GM18951 (cell line): Measurements from ENCODE around the gene TTLL8.

Source experiments
- POLR2A ChIP-seq: IDR thresholded peaks from 4 replicates; pipeline ENCODE4 v1.6.1; 2011; ENCODE audit warnings: mild to moderate bottlenecking; ENCODE audit not compliant: insufficient read length, insufficient read depth; ENCODE audit errors: extremely low read depth
- in situ Hi-C: fragments of 300-500 bp; cut with MboI; formaldehyde crosslinking; loops from one replicate; pipeline ENCODE4 v1.12.0; 2022; ENCODE audit warnings: low sequenced_read_pairs, mixed read lengths, inconsistent platforms; ENCODE audit not compliant: unreplicated experiment

TTLL8 gene

DNA sequence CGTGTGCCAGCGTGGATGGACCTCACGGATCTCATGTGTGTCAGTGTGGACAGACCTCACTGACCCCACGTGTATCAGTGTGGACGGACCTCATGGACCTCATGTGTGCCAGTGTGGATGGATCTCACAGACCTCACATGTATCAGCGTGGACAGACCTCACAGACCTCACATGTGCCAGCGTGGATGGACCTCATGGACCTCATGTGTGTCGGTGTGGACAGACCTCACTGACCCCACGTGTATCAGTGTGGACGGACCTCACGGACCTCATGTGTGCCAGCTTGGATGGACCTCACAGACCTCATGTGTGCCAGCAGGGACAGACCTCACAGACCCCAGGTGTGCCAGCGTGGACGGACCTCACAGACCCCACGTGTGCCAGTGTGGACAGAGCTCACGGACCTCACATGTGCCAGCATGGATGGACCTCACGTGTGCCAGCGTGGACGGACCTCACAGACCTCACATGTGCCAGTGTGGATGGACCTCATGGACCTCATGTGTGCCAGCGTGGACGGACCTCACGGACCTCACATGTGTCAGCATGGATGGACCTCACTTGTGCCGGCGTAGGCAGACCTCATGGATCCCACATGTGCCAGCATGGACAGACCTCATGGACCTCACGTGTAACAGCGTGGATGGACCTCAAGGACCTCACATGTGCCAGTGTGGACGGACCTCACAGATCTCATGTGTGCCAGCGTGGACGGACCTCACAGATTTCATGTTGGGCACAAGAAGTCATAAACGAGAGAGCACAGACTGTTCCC is 18.2 kb downstream of the TTLL8 start:
- in situ Hi-C loops = loop anchor here (25.0 kb wide), 1 partner anchor 278 kb away; no protein-coding TSS in a partner anchor
- no peak for TF ChIP-seq POLR2A

- in situ Hi-C loops = loop anchor here (25.0 kb wide), 1 partner anchor 274 kb away; no protein-coding TSS in a partner anchor
- TF ChIP-seq POLR2A = no peak
Observed at GRCh38 chr22:50035976-50036724, 21.9 kb downstream of the TTLL8 start.

DNA sequence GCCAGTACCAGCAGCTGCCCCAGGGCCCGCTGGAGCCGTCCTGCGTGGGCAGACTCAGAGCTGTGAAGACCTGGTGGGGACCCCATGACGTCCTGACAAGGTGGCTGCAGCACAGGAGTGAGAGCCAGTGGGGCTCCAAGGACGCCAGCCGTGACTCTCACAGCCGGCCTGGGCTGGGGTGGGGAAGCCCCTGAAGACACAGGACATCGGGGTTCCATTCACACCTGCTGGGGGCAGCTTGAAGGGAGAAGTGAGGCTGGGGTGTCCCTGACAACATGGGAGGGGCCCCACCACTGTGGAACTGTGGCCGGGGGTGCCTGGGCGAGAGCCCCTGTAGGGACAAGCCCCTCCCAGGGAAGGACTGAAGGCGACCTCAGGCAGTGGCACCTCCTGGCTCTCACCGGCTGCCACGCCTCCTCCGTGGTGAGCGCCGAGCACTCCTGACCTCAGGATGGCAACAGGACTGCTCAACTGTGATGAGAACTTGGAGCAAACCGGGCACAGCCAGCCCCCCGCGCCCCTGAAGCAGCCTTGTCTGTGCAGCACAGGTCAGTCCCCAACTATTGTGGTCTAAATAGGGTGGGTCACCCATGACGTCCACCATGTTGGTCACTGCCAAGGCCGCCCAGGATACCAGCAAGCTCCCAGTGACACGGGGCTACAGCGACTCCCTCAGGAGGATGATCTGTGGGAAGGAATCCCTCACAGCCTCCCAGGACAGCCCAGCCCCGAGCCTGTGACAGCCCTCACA is 22.8 kb downstream of the TTLL8 start:
- TF ChIP-seq POLR2A = no peak

DNA sequence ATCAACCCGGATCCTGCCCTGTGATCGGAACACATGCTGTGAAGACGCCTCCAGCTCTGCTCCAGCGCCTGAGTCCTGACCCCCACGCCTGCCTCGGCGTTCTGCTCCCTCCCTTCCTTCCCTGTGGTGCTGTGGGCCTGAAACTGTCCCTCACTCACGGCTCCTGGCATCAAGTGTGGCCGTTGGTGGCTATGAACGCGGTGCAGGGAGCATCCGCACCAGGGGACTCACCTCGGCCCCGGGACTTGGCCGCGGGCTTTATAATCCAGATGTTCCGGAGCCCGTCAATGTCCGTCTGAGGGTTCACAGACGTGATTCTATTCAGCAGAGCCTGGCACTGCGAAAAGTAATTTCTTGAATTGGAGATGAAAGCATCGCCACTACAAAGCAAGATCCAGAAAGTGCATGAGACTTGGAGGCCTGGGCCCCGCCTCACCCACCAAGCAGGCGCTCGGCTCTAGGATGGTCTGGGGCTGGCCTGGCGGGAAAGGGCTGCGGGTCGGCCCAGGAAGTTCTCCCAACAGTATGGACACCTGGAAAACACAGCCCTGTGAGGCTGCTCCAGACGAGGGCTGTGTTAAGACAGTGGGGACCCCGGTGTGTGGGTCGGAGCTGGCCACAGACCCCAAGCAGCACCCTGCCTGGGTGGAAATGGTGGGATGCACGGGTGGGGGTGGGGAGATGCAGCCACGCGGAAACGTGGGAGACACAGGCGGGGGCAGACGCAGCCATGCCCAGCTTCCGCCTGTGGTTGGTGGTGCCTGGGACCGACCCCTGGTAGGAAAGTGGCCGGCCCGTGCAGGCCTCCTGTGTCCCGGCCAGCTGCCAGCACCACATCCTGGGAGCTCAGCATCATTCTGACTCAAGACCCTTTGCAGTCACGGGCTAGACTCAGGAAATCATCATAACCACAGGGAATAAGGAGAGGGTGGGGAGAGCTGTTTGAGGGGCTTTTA is 23.7 kb downstream of the TTLL8 start:
- no peak for TF ChIP-seq POLR2A
- in situ Hi-C loops = loop anchor here (5.0 to 25.0 kb wide), 2 partner anchors 102 to 272 kb away; no protein-coding TSS in a partner anchor

More for the DNA sequence above, 22.8 kb downstream of the TTLL8 start:
- in situ Hi-C loops = loop anchor here (25.0 kb wide), 1 partner anchor 273 kb away; no protein-coding TSS in a partner anchor

DNA sequence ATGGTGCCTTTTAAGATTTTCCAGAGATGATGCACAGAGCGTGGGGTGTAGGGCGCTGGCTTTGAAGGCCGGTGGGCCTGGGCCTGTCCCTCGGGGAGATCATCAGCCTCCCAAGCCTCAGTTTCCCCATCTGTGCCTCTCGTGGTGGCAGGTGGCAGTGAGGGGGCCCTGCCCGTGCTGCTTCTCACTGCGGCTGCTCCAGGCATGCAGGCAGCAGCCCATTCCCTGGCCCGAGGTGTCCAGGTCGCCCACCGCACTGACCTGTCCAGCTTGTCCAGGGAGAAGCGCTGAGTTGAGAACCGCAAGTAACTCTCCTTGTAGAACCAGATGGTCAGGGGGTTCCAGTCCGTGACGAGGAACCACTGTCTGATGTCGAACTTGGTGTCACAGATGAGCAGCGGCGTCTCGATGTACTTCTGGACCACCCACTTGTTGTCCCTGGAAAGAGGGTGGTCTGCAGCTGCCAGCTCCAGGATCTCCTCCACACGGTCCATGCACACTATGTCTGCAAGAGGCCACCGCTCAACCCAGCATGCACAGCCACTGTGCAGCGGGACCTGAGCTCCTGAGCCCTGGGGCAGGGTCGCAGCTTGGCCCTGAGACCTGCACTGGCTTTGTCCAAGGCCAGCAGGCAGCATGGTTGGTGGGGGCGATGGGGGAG is 25.0 kb downstream of the TTLL8 start:
- in situ Hi-C loops = loop anchor here (5.0 to 25.0 kb wide), 2 partner anchors 101 to 271 kb away; no protein-coding TSS in a partner anchor
- no peak for TF ChIP-seq POLR2A

GRCh38 chr22:50032109-50032871 is 25.8 kb downstream of the TTLL8 start:
- in situ Hi-C loops = loop anchor here (5.0 to 25.0 kb wide), 2 partner anchors 100 to 270 kb away; no protein-coding TSS in a partner anchor
- no peak for TF ChIP-seq POLR2A

DNA sequence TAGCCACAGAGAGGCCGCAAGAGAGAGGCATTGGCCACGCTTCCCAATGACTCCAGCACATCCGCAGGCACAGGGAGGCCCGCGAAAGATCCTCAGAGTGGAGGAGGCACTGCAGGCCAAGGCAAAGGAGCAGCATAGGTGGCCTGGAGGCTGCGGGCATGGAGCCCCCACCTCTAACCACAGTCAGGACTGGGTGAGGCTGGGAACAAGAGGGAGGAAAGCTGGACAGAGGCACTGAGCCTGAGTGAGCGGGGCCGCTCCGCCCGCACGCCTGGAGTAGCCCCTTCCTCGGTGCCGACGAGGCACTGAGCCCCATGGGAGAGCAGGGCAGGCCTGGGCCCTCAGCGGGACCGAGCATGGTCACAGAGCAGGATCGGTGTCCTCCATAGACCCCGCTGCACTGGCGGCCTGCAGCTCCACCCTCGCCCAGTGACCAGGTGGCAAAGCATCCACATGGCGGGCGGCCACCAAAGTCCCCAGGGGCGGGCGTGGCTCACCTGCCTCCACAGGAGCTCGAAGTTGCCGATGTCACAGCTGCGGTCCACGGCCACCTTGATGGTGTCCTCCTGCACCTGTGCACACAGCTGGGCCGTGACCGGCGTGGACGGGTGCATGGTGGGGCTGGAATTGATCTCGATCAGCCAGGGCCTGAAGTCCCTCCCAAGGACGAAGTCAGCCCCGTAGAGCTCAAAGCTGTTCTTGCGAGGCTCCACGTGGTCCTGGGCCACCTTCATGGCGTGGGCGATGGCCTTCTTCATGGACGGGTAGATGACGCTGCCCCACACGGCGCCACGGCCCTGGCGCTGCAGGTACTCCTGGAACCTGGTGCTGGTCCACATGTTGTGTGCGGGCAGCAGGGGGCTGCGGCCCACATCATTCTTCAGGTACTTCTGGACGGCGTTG is 26.7 kb downstream of the TTLL8 start:
- in situ Hi-C loops = loop anchor here (5.0 to 25.0 kb wide), 2 partner anchors 99 to 269 kb away; no protein-coding TSS in a partner anchor
- TF ChIP-seq POLR2A = no peak

DNA sequence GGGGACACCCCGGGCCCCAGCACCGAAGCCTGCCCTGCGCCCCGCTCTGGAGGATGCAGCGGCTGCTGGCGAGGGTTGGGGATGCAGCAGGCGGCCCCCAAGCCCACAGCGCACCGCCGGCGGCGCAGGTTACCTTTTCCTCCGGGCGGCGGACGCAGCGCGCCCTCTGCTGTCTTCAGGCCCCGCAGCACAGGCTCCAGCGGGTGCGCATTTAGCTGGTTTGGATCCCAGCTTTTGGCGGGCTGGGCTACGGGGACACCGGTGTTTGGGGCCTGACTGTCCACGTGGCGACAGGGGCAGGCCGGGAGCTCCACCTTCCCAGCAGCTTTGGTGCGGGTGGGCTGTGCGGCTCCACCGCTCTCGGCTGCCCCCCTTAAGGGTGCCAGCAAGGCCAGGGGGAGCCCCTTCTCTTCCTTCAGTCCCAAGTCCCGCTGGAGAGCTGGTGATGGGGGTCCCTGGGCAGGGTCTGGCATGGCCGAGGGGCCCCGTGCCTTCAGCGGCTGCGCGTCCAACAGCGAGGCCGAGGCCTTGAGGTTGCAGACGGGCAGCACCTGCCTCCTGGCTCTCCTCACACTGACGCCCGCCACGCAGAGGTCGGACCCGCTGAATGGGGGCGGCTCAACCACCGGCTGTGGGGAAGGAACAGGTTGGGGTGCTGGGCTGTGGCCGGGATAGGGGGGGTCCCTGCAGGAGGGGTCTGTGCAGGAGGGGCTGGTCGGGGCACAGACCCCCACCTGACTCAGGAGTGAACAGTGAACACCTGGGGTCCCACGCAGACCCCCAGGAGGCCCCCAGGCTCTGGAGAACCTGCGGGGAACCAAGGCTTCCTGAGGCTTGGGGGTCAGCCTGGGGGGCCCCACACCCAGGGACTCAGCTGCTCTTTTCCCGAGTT is 27.6 kb downstream of the TTLL8 start:
- in situ Hi-C loops = loop anchor here (5.0 to 25.0 kb wide), 2 partner anchors 98 to 268 kb away; no protein-coding TSS in a partner anchor
- TF ChIP-seq POLR2A = no peak
